Pons (tissue), 1 donor: Measurements from ENCODE around the gene DNAH3.
A peak's percentile ranks its signal among the peaks of the same experiment; 100 is the strongest.
"Not testable (repeated sequence)": the region's sequence is repeated elsewhere in the genome, so short reads cannot be mapped to it uniquely, and the experiment has no call there.

Experiments used
- DNase-seq: peaks from one replicate; pipeline ENCODE4 v3.0.0-alpha.2; 2016; ENCODE audit warnings: low spot score

The DNAH3 gene

DNA sequence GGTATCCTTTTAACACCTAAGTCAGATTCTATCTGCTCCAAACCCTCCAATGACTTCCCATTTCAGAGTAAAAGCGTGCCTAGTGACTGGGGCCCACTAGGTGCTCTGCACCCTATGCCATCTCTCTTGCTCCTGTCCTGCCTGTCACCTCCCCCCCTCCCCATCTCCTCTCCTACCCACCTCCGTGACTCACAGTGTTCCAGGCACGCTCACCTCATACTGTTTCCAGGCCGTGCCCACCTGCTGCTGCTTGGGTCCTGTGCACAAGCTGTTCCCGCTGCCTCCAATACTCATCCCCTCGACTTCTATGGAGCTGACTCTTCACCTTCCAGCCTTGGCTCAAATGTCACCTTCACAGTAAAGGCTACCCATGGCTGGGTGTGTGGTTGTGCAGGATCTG lies 21.7 kb downstream of the DNAH3 start:
- no peak for DNase-seq

DNA sequence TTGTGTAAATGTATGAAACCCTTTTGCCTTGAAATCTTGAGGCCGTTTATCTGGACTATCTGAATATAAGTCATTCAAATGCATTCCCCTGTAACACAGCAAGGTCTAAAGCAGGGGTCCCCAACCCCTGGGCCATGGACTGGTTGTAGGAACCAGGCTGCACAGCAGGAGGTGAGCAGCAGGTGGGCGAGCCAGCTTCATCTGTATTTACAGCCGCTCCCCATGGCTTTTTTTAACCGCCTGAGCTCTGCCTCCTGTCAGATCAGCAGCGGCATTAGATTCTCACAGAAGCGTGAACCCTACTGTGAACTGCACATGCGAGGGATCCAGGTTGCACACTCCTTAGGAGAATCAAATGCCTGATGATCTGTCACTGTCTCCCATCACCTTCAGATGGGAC lies 24.1 kb downstream of the DNAH3 start:
- DNase-seq, result no peak

DNA sequence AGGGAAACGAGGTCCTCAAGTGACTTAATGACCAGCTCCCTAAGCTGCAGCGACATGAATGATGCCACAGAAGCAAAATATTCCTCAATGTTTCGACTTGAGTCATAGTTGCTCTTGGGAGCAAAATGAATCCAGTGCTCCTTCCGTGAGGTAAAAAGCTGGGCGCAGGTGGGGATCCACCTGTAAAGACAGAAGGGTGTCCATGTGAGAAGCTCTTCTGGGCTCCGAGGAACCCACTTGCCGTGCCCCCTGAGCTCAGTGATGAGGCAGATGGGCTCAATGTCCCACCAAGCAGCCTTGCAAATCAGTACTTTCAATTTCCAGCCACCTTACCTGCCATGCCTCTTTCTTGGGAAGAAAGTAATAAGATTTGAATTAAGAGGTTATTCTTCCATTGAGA lies 25.5 kb downstream of the DNAH3 start:
- DNase-seq, result no peak

DNA sequence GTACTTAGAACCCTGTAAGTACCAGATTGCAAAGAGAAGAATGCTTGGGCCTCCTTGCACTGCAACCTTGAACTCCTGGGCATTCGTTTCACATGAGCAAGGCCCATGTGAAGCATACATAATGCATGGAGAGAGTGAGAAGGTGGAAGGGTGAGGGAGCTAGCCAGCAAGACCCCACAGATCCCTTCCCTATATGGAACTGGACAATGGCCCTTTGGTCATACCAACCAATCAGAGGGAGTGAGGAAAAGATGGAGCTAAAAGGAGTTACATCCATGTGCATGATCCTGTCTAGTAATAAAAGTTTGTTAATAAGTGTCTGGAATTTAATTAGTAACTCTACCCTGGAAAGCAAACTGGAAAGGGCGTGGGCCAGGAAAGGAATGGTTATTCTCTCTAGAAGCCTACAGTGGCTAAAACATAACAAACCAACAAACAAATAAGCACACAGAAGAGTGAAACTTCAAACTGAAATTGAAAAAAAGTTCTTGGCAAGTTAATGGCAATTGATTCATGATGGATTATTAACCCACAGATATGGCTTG lies 29.6 kb downstream of the DNAH3 start:
- DNase-seq, result no peak

DNA sequence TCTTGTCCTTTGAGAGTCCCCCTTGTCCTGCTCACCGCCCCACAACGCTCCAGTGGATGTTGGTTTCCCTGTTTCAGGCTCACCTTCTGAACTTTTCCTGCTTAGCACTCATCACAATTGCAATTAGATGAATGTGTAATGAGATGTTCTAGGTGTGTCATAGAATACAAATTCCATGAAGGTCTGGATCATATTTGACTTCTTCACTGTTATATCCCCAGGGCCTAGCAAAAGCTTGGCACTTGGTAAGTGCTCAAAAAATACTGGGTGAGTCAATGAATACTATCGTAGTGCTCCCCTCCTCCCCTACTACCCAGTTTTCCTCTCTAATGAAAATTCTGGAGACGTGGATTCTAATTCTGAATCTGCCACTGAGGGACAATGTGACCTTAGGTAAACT lies 33.1 kb downstream of the DNAH3 start:
- DNase-seq, result no peak

DNA sequence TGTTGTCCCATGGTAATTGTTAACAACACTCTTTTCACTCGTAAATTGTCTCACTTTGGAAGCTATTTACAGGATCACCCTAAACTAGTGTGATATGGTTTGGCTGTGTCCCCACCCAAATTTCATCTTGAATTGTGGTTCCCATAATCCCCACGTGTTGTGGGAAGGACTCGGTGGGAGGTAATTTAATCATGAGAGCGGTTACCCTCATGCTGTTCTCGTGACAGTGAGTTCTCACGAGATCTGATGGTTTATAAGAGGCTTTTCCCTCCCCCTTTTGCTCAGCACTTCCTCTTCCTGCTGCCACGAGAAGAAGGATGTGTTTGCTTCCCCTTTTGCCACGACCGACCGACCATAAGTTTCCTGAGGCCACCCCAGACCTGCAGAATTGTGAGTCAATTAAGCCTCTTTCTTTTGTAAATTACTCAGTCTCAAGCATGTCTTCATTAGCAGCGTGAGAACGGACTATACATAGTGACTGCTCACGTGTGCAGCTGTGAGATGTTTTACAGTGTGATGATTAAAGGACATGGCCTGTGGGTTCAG lies 34.4 kb downstream of the DNAH3 start:
- DNase-seq, result no peak

DNA sequence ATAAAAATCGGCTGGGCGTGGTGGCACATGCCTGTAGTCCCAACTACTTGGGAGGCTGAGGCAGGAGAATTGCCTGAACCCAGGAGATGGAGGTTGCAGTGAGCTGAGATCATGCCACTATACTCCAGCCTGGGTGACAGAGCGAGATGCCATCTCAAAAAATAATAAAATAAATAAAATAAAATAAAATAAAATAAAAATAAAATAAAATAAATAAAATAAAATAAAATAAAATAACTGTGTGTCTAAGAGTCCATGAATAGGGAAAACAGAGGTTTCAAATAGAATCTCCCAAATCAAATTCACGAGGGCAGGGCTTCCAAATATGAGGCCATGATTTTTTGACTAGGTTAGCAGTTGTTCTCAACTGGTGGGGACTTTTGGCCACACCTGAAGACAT lies 35.1 kb downstream of the DNAH3 start:
- DNase-seq, result not testable (repeated sequence)

DNA sequence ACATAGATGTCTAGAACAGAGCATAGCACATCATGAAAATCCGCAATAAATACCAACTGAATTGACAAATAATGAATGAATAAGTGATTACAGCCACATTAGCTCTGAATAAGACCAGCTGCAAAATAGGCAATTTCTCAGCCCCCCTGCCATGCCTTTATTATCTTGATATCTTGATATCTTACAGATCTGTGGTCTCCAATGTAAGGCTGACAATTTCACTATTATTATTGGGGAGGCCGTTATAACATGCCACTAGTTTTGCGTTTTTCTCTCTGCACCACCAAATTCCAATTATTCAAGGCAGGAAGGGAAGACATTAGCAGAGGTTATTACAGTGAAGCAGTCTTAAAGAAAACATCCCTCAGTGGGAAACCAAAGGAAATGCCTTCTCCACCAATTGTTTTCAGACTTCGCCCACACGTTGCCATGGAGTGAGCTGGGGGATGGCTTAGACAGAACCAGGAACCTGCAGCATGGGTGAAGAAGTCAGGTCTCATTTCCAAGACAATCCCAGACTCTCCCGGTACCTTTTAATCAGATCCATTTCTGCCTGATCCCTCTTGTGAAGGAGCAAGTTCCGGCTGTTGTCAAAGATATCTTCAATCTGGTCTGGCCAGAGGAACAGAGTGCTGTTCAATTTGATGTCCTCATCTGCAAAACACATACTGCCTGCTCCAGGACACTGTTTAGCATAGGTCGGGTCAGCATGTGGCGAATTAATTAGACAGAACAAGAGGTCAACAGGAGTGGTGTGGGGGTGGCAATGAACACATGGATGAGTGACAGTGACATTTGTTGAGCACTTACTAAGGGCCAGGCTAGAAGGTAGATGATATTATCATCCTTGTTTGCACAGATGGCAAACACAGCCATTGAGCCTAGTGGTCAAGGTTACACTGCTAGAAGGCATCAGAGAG lies 46.4 kb downstream of the DNAH3 start:
- no peak for DNase-seq

DNA sequence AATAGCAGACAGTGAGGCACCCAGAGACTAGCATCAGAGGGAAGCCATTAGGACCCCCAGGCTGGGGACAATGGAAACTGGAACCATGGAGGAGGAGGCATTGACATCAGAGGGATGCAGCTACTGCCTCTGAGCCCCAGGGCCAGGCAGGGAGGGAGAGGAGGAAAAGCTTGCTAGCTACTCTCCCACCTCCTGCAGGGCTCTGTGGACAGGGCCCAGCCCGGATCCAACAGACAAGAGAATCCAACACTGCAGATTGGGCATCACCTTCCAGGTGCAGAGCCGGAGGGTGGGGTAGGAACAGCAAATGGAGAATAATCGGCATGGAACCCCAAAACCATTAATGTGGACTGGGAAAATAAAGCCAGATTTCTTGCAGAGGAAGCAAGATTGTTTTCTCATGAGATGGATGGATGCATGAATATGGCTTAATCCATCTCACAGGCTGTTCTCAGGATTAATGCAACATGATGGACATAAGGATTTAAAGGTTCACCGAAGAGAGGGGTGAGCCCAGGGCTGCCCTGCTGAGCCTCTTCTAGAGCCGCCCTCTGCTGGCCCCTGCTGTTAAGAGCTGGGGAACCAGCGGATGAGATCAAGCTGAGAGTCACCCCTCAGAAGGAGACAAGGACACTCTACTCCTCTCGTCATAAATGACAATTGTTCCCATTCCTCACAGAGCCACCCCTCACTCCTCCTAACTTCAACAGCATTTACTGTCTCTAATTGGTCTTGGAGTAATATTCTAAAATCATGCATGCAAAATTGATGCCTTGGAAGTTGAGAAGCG lies 48.8 kb downstream of the DNAH3 start:
- DNase-seq, result no peak

DNA sequence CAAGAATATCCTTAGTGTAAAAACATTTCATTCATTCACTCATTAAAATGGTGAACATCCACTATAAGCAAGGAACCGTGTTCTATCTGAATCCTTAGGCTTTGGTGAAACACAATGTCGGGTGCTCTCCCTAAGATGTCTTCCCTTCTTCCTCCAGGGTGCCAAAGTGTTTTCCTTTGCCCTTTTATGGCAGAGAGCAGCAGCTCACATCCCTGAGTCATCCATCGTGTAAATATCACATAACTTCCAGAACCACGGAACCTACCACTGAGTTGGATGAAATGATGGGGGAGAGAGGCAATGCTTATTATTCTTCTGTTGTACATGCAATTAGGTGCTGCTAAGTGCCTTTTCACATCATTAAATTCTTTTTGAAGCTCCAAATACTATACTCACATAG lies 50.2 kb downstream of the DNAH3 start:
- no peak for DNase-seq

DNA sequence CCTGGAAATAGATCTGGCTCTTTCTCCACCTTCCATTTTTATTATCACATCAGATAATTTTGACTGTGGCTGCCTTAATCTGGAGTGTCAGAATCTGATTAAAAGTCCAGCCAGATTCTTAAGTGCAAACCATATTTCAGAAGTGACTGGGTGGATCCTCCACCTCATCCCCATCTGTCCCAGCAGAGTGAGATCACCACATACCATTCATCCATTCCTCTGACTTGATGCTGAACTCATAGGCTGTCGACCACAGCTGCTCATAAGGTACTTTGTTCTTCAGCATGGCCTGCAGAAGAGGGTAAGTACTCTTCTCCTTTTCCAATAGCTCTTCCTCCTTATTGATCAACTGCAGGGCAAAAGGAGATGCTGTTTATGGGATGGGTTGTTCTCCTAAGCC lies 53.5 kb downstream of the DNAH3 start:
- no peak for DNase-seq

DNA sequence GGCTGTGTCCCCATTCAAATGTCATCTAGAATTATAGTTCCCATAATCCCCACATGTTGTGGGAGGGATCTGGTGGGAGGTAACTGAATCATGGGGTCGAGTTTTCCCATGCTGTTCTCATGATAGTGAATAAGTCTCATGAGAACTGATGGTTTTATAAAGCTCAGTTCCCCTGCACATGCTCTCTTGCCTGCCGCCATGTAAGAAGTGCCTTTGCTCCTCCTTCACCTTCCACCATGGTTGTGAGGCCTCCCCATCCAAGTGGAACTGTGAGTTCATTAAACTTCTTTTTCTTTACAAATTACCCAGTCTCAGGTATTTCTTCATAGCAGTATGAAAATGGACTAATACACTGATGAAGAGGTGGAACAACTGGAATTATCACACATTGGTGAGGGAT lies 55.9 kb downstream of the DNAH3 start:
- DNase-seq, result not testable (repeated sequence)

DNA sequence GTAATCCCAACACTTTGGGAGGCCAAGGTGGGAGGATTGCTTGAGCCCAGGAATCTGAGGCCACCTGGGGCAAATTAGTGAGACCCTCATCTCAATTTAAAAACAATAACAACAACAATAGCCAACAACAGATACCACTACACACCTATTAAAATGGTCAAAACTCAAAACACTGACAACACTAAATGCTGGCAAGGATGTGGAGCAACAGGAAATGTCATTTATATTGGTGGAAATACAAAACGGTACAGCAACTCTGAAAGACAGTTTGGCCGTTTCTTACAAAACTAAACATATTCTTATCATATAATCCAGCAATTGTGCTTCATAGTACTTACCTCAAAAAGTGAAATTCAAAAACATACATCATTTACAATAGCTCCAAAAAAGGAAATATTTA lies 57.7 kb downstream of the DNAH3 start:
- DNase-seq, result no peak

DNA sequence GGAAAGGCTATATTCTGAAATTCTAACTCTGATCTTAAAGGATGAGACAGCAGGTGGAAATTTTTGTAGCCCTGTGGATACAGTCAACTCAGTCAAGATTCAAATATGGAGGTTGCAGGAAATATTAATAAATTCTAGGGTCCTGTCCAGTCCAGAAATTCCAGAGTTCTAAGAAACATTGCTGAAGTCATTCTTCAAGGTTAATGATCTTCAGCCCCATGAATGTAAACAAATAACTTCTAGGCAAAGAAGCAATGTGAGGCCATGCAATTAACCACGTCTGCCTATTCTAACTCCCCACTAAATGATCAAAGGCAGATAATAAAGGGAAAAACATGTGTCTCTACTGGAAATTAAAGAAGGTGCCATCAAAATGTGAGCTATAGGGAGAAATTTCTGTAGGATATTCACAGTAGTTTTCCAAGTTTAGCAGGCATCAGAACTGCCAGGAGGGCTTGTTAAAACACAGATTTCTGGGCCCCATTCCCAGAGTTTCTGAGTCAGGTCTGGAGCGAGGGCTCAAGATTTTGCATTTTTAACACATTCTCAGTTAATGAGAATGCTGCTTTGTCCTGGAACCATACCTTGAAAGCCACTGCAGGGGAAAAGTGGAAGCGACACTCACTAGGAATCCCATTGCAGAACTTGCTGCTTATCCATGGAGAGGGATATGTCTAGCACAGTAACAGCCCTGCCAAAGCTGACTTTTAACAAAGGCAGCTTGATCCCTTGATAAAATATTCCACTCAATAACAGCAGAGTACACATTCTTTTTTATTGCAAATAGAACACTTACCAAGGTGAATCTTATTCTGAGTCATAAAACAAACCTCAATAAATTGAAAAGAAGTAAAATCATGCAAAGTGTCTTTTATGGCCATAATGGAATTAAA lies 61.8 kb downstream of the DNAH3 start:
- DNase-seq, result peak; percentile 17

DNA sequence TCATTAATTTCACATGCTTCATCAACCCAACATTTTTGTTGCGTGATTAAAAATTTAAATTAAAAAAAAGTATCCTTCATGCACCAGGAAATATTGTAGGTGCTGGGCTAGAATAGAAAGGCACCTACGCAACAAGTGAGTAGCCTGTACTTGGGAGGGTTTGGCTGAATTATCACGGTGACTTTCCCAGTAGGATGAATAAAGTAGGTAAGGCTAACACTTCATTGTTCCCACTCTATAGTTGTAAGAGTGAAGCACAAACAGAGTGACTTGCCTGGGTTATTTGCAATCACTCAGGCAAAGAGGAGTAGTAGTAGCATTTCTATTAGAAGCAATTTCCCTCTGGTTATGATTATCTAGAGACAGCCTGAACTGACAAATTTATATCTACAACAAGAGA lies 62.5 kb downstream of the DNAH3 start:
- no peak for DNase-seq

DNA sequence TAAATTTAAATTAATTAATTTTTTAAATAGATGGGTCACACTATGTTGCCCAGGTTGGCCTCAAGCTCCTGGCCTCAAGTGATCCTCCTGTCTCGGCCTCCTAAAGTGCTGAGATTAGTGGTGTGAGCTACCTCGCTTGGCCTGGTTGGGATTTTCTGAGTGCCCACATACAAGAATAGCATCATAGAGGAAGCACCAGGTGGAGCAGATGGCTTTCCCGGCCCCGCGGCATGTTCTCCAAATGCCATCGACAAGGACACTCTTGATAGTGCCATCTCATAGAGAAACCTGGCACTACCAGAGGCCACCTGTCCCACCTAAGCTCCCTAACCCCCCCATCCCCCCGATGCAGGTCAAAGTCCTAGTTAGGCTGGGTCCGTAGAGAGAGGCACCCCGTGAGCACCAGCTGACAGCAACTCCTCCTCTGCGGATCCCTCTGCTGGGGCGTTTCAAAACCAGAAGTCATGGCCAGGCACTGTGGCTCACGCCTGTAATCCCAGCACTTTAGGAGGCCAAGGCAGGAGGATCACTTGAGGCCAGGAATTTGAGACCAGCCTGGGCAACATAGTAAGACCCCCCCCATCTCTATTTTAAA lies 65.9 kb downstream of the DNAH3 start:
- no peak for DNase-seq

DNA sequence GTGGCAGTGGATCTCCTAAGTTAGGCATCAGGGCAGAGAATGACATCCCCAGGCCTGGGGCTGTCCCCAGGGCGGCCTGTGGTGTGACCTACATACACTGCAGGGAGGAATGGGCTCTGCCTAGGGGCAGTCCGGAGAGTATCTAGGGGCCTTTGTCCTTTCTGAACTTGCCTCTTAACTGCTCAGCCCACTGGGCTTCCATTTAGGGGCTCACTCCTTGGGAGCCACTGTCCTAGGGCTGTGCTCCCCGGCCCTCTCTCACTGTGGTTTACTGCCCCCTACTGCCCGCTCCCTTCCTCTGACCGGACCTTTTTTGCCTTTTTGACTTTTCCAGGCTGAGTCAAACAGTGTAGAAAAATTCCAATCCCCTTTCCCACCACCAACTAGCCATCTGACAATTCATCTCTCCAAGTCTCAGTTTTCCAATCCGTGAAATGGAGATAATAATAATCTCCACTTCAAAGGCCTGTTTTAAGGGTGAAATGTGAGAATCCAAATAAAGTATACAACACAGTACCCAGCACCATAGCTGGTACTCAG lies 66.8 kb downstream of the DNAH3 start:
- peak; percentile 20 for DNase-seq

DNA sequence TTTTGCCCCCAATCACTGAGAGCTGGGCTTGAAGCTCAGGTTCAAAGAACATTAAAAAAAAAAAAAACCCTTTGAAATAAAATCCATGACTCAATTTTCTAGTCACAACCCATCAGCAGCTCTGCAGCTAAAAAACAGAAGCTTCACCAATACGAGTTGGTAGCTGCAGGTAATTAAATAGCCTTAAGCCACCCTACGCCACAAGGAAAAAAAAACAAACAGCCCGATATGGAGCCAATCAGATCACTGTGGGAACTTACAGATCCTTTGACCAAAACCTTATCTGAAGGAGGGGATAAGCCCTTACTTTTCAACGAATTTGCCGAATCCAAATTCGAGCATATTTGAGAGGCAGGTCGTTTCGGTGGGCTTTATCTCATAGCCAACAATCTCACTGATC lies 69.3 kb downstream of the DNAH3 start:
- DNase-seq, result no peak

DNA sequence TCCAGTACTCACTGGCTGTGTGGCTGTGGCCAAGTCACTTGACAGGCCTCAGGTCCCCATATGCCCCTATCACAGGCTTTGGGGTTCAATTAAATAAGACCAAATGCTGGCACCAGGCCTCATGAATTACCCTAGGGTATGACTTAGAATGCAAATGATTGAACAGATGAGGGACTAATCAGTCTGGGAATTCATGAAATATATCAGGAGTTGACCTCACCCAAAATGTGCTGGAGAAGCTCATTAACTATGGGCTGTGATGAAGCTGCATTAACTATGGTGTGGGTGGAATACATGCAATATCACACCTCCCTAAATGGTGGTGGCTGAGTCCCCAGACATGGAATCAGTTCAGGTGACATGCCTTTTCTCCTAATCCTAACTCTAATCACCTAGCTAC lies 72.1 kb downstream of the DNAH3 start:
- DNase-seq, result no peak

DNA sequence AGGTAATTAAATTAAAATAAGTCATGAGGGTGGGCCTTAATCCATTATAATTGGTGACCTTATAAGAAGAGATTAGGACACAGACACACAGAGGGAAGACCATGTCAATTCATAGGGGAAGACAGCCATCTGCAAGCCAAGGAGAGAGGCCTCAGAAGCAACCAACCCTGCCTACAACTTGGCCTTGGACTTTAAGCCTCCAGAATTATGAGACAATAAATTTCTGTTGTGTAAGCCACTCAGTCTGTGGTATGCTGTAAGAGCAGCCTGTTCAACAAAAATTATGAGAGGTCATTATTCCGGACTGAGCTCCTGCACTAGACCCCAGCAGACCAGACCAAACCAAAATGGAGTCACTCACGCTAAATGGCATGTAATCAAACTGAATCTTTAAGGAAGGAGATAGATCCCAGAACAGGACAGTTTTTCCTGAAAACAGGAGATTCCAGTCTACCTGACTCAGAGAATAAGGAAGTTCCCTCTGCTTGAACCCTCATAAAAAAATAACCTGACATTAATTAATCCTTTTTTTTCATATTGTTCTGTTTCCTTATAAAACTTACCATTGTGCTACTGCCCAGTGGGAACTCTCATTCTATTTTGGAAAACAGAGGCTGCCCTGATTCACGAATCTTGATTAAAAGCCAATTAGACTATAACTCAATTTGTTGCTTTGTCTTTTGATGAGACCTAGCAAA lies 74.3 kb downstream of the DNAH3 start:
- no peak for DNase-seq
